SH-SY5Y (cell line): ENCODE data around the gene CFAP251.

Source experiments
- GATA2 ChIP-seq: IDR thresholded peaks from 2 replicates; pipeline ENCODE4 v1.6.1; 2011; ENCODE audit warnings: mild to moderate bottlenecking, low read depth, low read length
- GATA3 ChIP-seq: IDR thresholded peaks from 2 replicates; pipeline ENCODE4 v1.6.1; 2011; ENCODE audit warnings: low read depth, mild to moderate bottlenecking, low read length, moderate library complexity

DNA sequence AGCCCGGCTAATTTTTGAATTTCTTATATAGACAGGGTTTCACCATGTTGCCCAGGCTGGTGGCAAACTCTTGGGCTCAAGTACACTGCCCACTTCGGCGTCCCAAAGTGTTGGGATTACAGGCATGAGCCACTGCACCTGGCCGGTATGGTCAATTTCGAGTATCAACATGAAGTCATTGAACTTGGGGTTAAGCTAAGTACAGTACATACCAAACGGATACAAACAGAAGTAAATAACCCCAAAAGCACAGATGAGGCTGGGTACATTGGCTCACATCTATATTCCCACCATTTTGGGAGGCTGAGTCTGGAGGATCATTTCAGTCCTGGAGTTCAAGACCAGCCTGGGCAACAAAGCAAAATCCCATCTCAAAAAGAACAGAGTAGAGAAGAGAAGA lies 42.8 kb upstream of the CFAP251 start:
- TF ChIP-seq GATA3 (no peak), GATA2 (no peak)
